ENCODE measurements around the gene CELF6. TPM values are rescaled to one million over a fixed set of nuclear protein-coding genes. Genes with fewer than 3 reads are reported as not detected.
A peak's percentile ranks its signal among the peaks of the same experiment; 100 is the strongest.

Gene CELF6
- 2.1 TPM for total RNA-seq

- peak; percentile 72 for DNase-seq (ENCODE audit: low spot score)
Observed at GRCh38 chr15:72319985-72320671, at the start of gene CELF6. Gene CELF6, minus strand, starts transcription at chr15:72320157. Its CDS starts 283 bp downstream, at chr15:72319874.

GRCh38 chr15:72368899-72369298, 48.9 kb upstream of the CELF6 start:
- DNase-seq (ENCODE audit: low spot score) = no peak

- DNase-seq (ENCODE audit: low spot score) = no peak
Observed at GRCh38 chr15:72368325-72368724, 48.4 kb upstream of the CELF6 start.

- no peak for DNase-seq (ENCODE audit: low spot score)
Observed at GRCh38 chr15:72365844-72366243, 45.9 kb upstream of the CELF6 start.

GRCh38 chr15:72361176-72361575, 41.2 kb upstream of the CELF6 start:
- DNase-seq (ENCODE audit: low spot score) = no peak

GRCh38 chr15:72358650-72359171, 38.8 kb upstream of the CELF6 start:
- peak; percentile 44 for DNase-seq (ENCODE audit: low spot score)

GRCh38 chr15:72358121-72358520, 38.2 kb upstream of the CELF6 start:
- DNase-seq (ENCODE audit: low spot score) = no peak

- no peak for DNase-seq (ENCODE audit: low spot score)
Observed at GRCh38 chr15:72354496-72354895, 34.5 kb upstream of the CELF6 start.

GRCh38 chr15:72353266-72353665, 33.3 kb upstream of the CELF6 start:
- DNase-seq (ENCODE audit: low spot score) = no peak

- no peak for DNase-seq (ENCODE audit: low spot score)
Observed at GRCh38 chr15:72345806-72346205, 25.8 kb upstream of the CELF6 start.

- no peak for DNase-seq (ENCODE audit: low spot score)
Observed at GRCh38 chr15:72345280-72345679, 25.3 kb upstream of the CELF6 start.

GRCh38 chr15:72344602-72345001, 24.6 kb upstream of the CELF6 start:
- DNase-seq (ENCODE audit: low spot score) = no peak

- no peak for DNase-seq (ENCODE audit: low spot score)
Observed at GRCh38 chr15:72342385-72342784, 22.4 kb upstream of the CELF6 start.

GRCh38 chr15:72341361-72341760, 21.4 kb upstream of the CELF6 start:
- DNase-seq (ENCODE audit: low spot score) = no peak

- no peak for DNase-seq (ENCODE audit: low spot score)
Observed at GRCh38 chr15:72340366-72340765, 20.4 kb upstream of the CELF6 start.

GRCh38 chr15:72339777-72340177, 19.8 kb upstream of the CELF6 start:
- no peak for DNase-seq (ENCODE audit: low spot score)

GRCh38 chr15:72338617-72339321, 18.8 kb upstream of the CELF6 start:
- DNase-seq (ENCODE audit: low spot score) = no peak

- DNase-seq (ENCODE audit: low spot score) = no peak
Observed at GRCh38 chr15:72338148-72338547, 18.2 kb upstream of the CELF6 start.

- no peak for DNase-seq (ENCODE audit: low spot score)
Observed at GRCh38 chr15:72334842-72335241, 14.9 kb upstream of the CELF6 start.

- no peak for DNase-seq (ENCODE audit: low spot score)
Observed at GRCh38 chr15:72331021-72331420, 11.1 kb upstream of the CELF6 start.

- no peak for DNase-seq (ENCODE audit: low spot score)
Observed at GRCh38 chr15:72323752-72324151, 3.8 kb upstream of the CELF6 start.

- peak; percentile 60 for DNase-seq (ENCODE audit: low spot score)
Observed at GRCh38 chr15:72319360-72319984, 485 bp downstream of the CELF6 start.

Measured in mucosa of gallbladder (tissue), 1 donor.